HG02759 (cell line): ENCODE results near the gene ADGRB2.

Experiments used
- ATAC-seq: cut with Tn5 transposase; IDR thresholded peaks from one replicate; pipeline ENCODE4 v1.9.1; 2021; ENCODE audit warnings: mild to moderate bottlenecking, moderate library complexity; ENCODE audit not compliant: unreplicated experiment

The ADGRB2 gene

GRCh38 chr1:31750858-31751510 lies 13.2 kb downstream of the ADGRB2 start:
- no peak for ATAC-seq

GRCh38 chr1:31749785-31750735 lies 14.1 kb downstream of the ADGRB2 start:
- ATAC-seq: no peak

- no peak for ATAC-seq
These were observed 15.8 kb downstream of the ADGRB2 start for GRCh38 chr1:31748365-31748764.

- ATAC-seq: no peak
These were observed 16.8 kb downstream of the ADGRB2 start for GRCh38 chr1:31747304-31747703.

- no peak for ATAC-seq
These were observed 17.5 kb downstream of the ADGRB2 start for GRCh38 chr1:31746687-31747086.

- ATAC-seq: no peak
These were observed 18.0 kb downstream of the ADGRB2 start for GRCh38 chr1:31745946-31746670.

- ATAC-seq: no peak
These were observed 18.8 kb downstream of the ADGRB2 start for GRCh38 chr1:31745096-31745945.

- no peak for ATAC-seq
These were observed 19.8 kb downstream of the ADGRB2 start for GRCh38 chr1:31744165-31744888.

- no peak for ATAC-seq
These were observed 21.5 kb downstream of the ADGRB2 start for GRCh38 chr1:31742462-31743212.

GRCh38 chr1:31739346-31739745 lies 24.8 kb downstream of the ADGRB2 start:
- no peak for ATAC-seq

- no peak for ATAC-seq
These were observed 27.5 kb downstream of the ADGRB2 start for GRCh38 chr1:31736675-31737074.

GRCh38 chr1:31735571-31735970 lies 28.6 kb downstream of the ADGRB2 start:
- ATAC-seq: no peak

- ATAC-seq: no peak
These were observed 29.5 kb downstream of the ADGRB2 start for GRCh38 chr1:31734582-31735107.

GRCh38 chr1:31733389-31734219 lies 30.5 kb downstream of the ADGRB2 start:
- ATAC-seq: no peak

- no peak for ATAC-seq
These were observed 31.3 kb downstream of the ADGRB2 start for GRCh38 chr1:31732751-31733289.

GRCh38 chr1:31732343-31732742 lies 31.8 kb downstream of the ADGRB2 start:
- no peak for ATAC-seq

- no peak for ATAC-seq
These were observed 33.0 kb downstream of the ADGRB2 start for GRCh38 chr1:31731049-31731565.
